Neural cell (in vitro differentiated cells): ENCODE data around the gene RNF187. TPM values are rescaled to one million over a fixed set of nuclear protein-coding genes. Genes with fewer than 3 reads are reported as not detected.

Source experiments
- H2AFZ ChIP-seq: fragments of 200-600, 300-800 bp; sonication (generic), shearing (Covaris generic); 2 replicates; pipeline ENCODE4 v1.6.0; 2014; ENCODE audit warnings: low read depth, mild to moderate bottlenecking, antibody characterized with exemption, low read length, moderate library complexity
- H3F3A ChIP-seq: fragments of 200-600 bp; shearing (Covaris generic); 2 replicates; pipeline ENCODE4 v1.6.1; 2016; ENCODE audit warnings: mild to moderate bottlenecking, moderate library complexity, mixed read lengths, antibody characterized with exemption, low read length; ENCODE audit not compliant: insufficient read depth, poor library complexity, severe bottlenecking
- H3K27ac ChIP-seq: fragments of 200-600, 300-800 bp; sonication (generic), shearing (Covaris generic); 2 replicates; pipeline ENCODE4 v1.5.1; 2014; ENCODE audit warnings: mild to moderate bottlenecking, low read length, moderate library complexity
- H3K27me3 ChIP-seq: fragments of 300-800, 200-600 bp; sonication (generic), shearing (Covaris generic); 2 replicates; pipeline ENCODE4 v1.6.0; 2014; ENCODE audit warnings: mild to moderate bottlenecking, low read depth, low read length, moderate library complexity; ENCODE audit not compliant: insufficient read depth
- H3K36me3 ChIP-seq: fragments of 300-800, 200-600 bp; sonication (generic), shearing (Covaris generic); 2 replicates; pipeline ENCODE4 v1.5.1; 2014; ENCODE audit warnings: mild to moderate bottlenecking, antibody characterized with exemption, low read length, moderate library complexity; ENCODE audit not compliant: insufficient read depth
- H3K4me2 ChIP-seq: fragments of 300-800, 200-600 bp; sonication (generic), shearing (Covaris generic); 2 replicates; pipeline ENCODE4 v1.6.0; 2014; ENCODE audit warnings: mild to moderate bottlenecking, low read length
- H3K4me3 ChIP-seq: fragments of 300-800, 200-600 bp; sonication (generic), shearing (Covaris generic); 2 replicates; pipeline ENCODE4 v1.5.1; 2014; ENCODE audit warnings: mild to moderate bottlenecking, low read length, moderate library complexity
- H3K79me2 ChIP-seq: fragments of 200-600 bp; shearing (Covaris generic); replicated peaks from 2 replicates; pipeline ENCODE4 v1.6.0; 2014; ENCODE audit warnings: mild to moderate bottlenecking, low read length, moderate library complexity; ENCODE audit not compliant: insufficient read depth
- H3K9ac ChIP-seq: fragments of 300-800, 200-600 bp; sonication (generic), shearing (Covaris generic); 2 replicates; pipeline ENCODE4 v1.6.1; 2016; ENCODE audit warnings: mild to moderate bottlenecking, low read length, mixed read lengths
- H3K9me2 ChIP-seq: fragments of 200-600 bp; shearing (Covaris generic); 2 replicates; pipeline ENCODE4 v1.6.1; 2016; ENCODE audit warnings: mild to moderate bottlenecking, low read length, mixed read lengths; ENCODE audit not compliant: insufficient read depth
- H3K9me3 ChIP-seq: fragments of 200-600, 300-800 bp; sonication (generic), shearing (Covaris generic); 2 replicates; pipeline ENCODE4 v1.6.1; 2016; ENCODE audit warnings: mild to moderate bottlenecking, mixed run types, low read length, moderate library complexity, mixed read lengths
- H4K20me1 ChIP-seq: fragments of 200-600 bp; shearing (Covaris generic); 2 replicates; pipeline ENCODE4 v1.6.1; 2016; ENCODE audit warnings: mild to moderate bottlenecking, mixed run types; ENCODE audit not compliant: insufficient read depth
- CTCF ChIP-seq: fragments of 450-650 bp; IDR thresholded peaks from 2 replicates; pipeline ENCODE4 v1.5.1; 2014; ENCODE audit warnings: antibody characterized with exemption, mild to moderate bottlenecking, moderate library complexity; ENCODE audit not compliant: poor library complexity, severe bottlenecking
- EP300 ChIP-seq: fragments of 450-650 bp; conservative IDR thresholded peaks from 2 replicates; pipeline ENCODE4 v1.6.1; 2014; ENCODE audit warnings: antibody characterized with exemption, mild to moderate bottlenecking, moderate library complexity; ENCODE audit not compliant: poor library complexity, severe bottlenecking
- EZH2 ChIP-seq: fragments of 200-600, 300-800 bp; shearing (Covaris generic), sonication (generic); IDR thresholded peaks from 2 replicates; pipeline ENCODE4 v1.6.1; 2014; ENCODE audit warnings: antibody characterized with exemption, low read length, borderline replicate concordance, mild to moderate bottlenecking; ENCODE audit not compliant: insufficient read depth, poor library complexity, severe bottlenecking
- MXI1 ChIP-seq: fragments of 450-650 bp; conservative IDR thresholded peaks from 2 replicates; pipeline ENCODE4 v1.6.1; 2014; ENCODE audit warnings: antibody characterized with exemption, mild to moderate bottlenecking; ENCODE audit not compliant: poor library complexity, severe bottlenecking
- POLR2AphosphoS5 ChIP-seq: IDR thresholded peaks from 2 replicates; pipeline ENCODE4 v1.6.1; 2012
- RAD21 ChIP-seq: fragments of 450-650 bp; conservative IDR thresholded peaks from 2 replicates; pipeline ENCODE4 v1.6.1; 2014; ENCODE audit warnings: antibody characterized with exemption, mild to moderate bottlenecking, moderate library complexity
- REST ChIP-seq: IDR thresholded peaks from 2 replicates; pipeline ENCODE4 v1.6.1; 2012; ENCODE audit warnings: borderline replicate concordance
- SMC3 ChIP-seq: fragments of 450-650 bp; conservative IDR thresholded peaks from 2 replicates; pipeline ENCODE4 v1.6.1; 2014; ENCODE audit warnings: antibody characterized with exemption, mild to moderate bottlenecking, moderate library complexity; ENCODE audit not compliant: poor library complexity
- TAF1 ChIP-seq: IDR thresholded peaks from 2 replicates; pipeline ENCODE4 v1.6.1; 2012; ENCODE audit warnings: low read depth
- polyA plus RNA-seq: library from polyadenylated mRNA; depleted of rRNA; stranded (reverse); fragments of >200 nt; gene quantifications from 2 replicates; pipeline ENCODE4 v1.2.3, GENCODE V29; 2014

The RNF187 gene
- polyA plus RNA-seq, 1 donor from 2014 or later, result 73.6 TPM

- H3K36me3 ChIP-seq, result no peaks in the 10 kb centered on the region
- no peaks in the 10 kb centered on the region for H3K9me2 ChIP-seq
- H2AFZ ChIP-seq, result no peak overlapping the region
- H3K9me3 ChIP-seq, result no peaks in the 10 kb centered on the region
- H3K4me3 ChIP-seq, result no peak overlapping the region
- no peak for TF ChIP-seq EP300
- no peak for TF ChIP-seq SMC3
- TF ChIP-seq EZH2, result no peak
- no peak for TF ChIP-seq MXI1
- TF ChIP-seq POLR2AphosphoS5, result no peak
- TF ChIP-seq RAD21, result no peak
- no peak for TF ChIP-seq CTCF
- no peak for TF ChIP-seq REST
- H3K9ac ChIP-seq, result no peak overlapping the region
- no peaks in the 10 kb centered on the region for H3F3A ChIP-seq
- no peak overlapping the region for H3K27ac ChIP-seq
- H4K20me1 ChIP-seq, result no peaks in the 10 kb centered on the region
- H3K27me3 ChIP-seq, result no peaks in the 10 kb centered on the region
- H3K79me2 ChIP-seq, result no peaks in the 10 kb centered on the region
- H3K4me2 ChIP-seq, result no peak overlapping the region
Observed at GRCh38 chr1:228438266-228438665, 48.9 kb upstream of the RNF187 start.

- Histone ChIP-seq H3K27ac (no peak overlapping the region), H3K9ac (no peak overlapping the region), H4K20me1 (no peaks in the 10 kb centered on the region), H3K27me3 (no peaks in the 10 kb centered on the region), H3K36me3 (no peaks in the 10 kb centered on the region), H3F3A (no peaks in the 10 kb centered on the region), H2AFZ (no peak overlapping the region), H3K79me2 (no peaks in the 10 kb centered on the region), H3K4me2 (no peak overlapping the region), H3K4me3 (no peak overlapping the region), H3K9me2 (no peaks in the 10 kb centered on the region), H3K9me3 (no peaks in the 10 kb centered on the region)
- no peak for TF ChIP-seq POLR2AphosphoS5
- TF ChIP-seq CTCF, result no peak
- no peak for TF ChIP-seq REST
- no peak for TF ChIP-seq TAF1
- TF ChIP-seq EZH2, result no peak
- TF ChIP-seq RAD21, result no peak
- TF ChIP-seq MXI1, result no peak
- TF ChIP-seq EP300, result no peak
- TF ChIP-seq SMC3, result no peak
Observed at GRCh38 chr1:228440761-228441500, 46.3 kb upstream of the RNF187 start.
